Coronary artery (tissue), 2 donors: ENCODE measurements around the gene PFKFB3.

ENCODE experiments used
- DNase-seq: peaks from one replicate; pipeline ENCODE4 v3.0.0-alpha.2; 2017; ENCODE audit warnings: low spot score
- H3K27ac ChIP-seq, 2 donors: fragments of 200-600 bp; sonication (generic); one replicate each; pipeline ENCODE4 v1.5.1; 2016 to 2019
- H3K4me3 ChIP-seq: fragments of 200-600 bp; sonication (generic); 2 replicates; pipeline ENCODE4 v1.5.1; 2016; ENCODE audit warnings: mild to moderate bottlenecking, moderate library complexity
- CTCF ChIP-seq: fragments of 200-600 bp; sonication (generic); IDR thresholded peaks from one replicate; pipeline ENCODE4 v1.5.1; 2019; ENCODE audit warnings: antibody characterized with exemption

The PFKFB3 gene

GRCh38 chr10:6231146-6231545, 28.4 kb downstream of the PFKFB3 start:
- no peak for DNase-seq
- no peak for TF ChIP-seq CTCF
- Histone ChIP-seq H3K4me3 (no peak overlapping the region), H3K27ac (no peak overlapping the region)

GRCh38 chr10:6231730-6232129, 29.0 kb downstream of the PFKFB3 start:
- H3K4me3 ChIP-seq: no peak overlapping the region
- no peak overlapping the region for H3K27ac ChIP-seq
- DNase-seq: no peak
- no peak for TF ChIP-seq CTCF

- Histone ChIP-seq H3K4me3 (no peak overlapping the region), H3K27ac (no peak overlapping the region)
- TF ChIP-seq CTCF: no peak
- DNase-seq: no peak
Measured at GRCh38 chr10:6232225-6232807, 29.6 kb downstream of the PFKFB3 start.

GRCh38 chr10:6232846-6233724, 30.4 kb downstream of the PFKFB3 start:
- Histone ChIP-seq H3K4me3 (no peak overlapping the region), H3K27ac (no peak overlapping the region)
- TF ChIP-seq CTCF: no peak
- DNase-seq: no peak

GRCh38 chr10:6233725-6234277, 31.1 kb downstream of the PFKFB3 start:
- DNase-seq: no peak
- TF ChIP-seq CTCF: no peak
- no peak overlapping the region for H3K4me3 ChIP-seq
- no peak overlapping the region for H3K27ac ChIP-seq

GRCh38 chr10:6234371-6234770, 31.6 kb downstream of the PFKFB3 start:
- TF ChIP-seq CTCF: no peak
- Histone ChIP-seq H3K27ac (no peak overlapping the region), H3K4me3 (no peak overlapping the region)
- no peak for DNase-seq
